Keratinocyte (primary cell): ENCODE measurements around the gene CHRNA5.

Experiments
- EZH2 ChIP-seq: IDR thresholded peaks from one replicate; pipeline ENCODE4 v1.6.1; 2012; ENCODE audit warnings: inconsistent platforms, mild to moderate bottlenecking, low read length, moderate library complexity
- TF ChIP-seq, protein P1 (sequence below), 3 experiments: IDR thresholded peaks in 1 of 3; conservative IDR thresholded peaks in 1 of 3; optimal IDR thresholded peaks in 1 of 3; 2 replicates in 2 of 3; 3 replicates in 1 of 3; pipeline versions ENCODE3 to v1.5.1; 2011; ENCODE audit warnings: low read length in 3 of 3, mild to moderate bottlenecking in 3 of 3, moderate library complexity in 2 of 3, control low read depth in 1 of 3, inconsistent platforms in 1 of 3; ENCODE audit not compliant: insufficient read depth in 2 of 3; ENCODE audit errors: extremely low read depth in 1 of 3

DNA sequence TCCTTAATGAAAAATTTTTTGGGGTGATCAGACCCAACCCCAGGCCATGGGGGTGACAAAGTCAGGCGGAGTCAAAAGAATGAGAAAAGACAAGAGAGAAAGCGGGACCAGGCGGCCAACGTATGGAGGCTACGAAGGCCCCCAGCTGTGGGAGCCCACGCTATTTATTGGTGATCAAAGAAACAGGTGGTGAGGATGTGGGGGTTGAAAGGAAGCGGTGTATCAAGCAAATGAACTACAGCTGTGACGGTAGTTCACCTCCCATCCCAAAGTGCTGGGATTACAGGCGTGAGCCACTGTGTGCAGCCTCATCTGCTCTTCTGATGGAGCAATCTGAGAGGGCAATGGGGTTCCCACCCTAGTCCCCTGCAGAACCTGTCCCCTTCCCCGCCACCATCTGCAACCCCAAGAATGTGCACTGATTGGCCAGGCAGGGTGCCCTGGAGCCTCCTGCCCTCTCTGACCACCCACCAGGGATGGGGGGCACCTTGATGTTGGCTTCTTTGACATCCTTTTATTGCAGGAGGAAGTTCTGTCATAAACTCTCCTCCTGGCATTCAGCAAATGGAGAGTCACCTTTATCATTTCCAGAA, 56.6 kb downstream of the CHRNA5 start:
- TF ChIP-seq, protein P1, sequence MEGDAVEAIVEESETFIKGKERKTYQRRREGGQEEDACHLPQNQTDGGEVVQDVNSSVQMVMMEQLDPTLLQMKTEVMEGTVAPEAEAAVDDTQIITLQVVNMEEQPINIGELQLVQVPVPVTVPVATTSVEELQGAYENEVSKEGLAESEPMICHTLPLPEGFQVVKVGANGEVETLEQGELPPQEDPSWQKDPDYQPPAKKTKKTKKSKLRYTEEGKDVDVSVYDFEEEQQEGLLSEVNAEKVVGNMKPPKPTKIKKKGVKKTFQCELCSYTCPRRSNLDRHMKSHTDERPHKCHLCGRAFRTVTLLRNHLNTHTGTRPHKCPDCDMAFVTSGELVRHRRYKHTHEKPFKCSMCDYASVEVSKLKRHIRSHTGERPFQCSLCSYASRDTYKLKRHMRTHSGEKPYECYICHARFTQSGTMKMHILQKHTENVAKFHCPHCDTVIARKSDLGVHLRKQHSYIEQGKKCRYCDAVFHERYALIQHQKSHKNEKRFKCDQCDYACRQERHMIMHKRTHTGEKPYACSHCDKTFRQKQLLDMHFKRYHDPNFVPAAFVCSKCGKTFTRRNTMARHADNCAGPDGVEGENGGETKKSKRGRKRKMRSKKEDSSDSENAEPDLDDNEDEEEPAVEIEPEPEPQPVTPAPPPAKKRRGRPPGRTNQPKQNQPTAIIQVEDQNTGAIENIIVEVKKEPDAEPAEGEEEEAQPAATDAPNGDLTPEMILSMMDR (optimal IDR thresholded peaks at IDR 0.05 in 1 of 3, IDR thresholded peaks at IDR 0.05 in 1 of 3, conservative IDR thresholded peaks at IDR 0.05 in 1 of 3; ENCODE audit: extremely low read depth in 1 of 3, insufficient read depth in 2 of 3, low read length in 3 of 3) = no peak
- TF ChIP-seq EZH2 = no peak
